Hepatocyte (in vitro differentiated cells): Measurements from ENCODE around the gene ZCCHC24. TPM values are rescaled to one million over a fixed set of nuclear protein-coding genes. Genes with fewer than 3 reads are reported as not detected.

Experiments
- DNase-seq: peaks from one replicate; pipeline ENCODE4 v3.0.0-alpha.2; 2016; ENCODE audit warnings: low spot score
- H2AFZ ChIP-seq: fragments of 200-600 bp; sonication (generic); 2 replicates; pipeline ENCODE4 v1.6.0; 2016; ENCODE audit warnings: antibody characterized with exemption, mild to moderate bottlenecking
- H3K27ac ChIP-seq: fragments of 200-600 bp; sonication (generic); 2 replicates; pipeline ENCODE4 v1.5.1; 2016; ENCODE audit warnings: mild to moderate bottlenecking
- H3K27me3 ChIP-seq: fragments of 200-600 bp; sonication (generic); 2 replicates; pipeline ENCODE4 v1.6.1; 2016
- H3K36me3 ChIP-seq: fragments of 200-600 bp; sonication (generic); replicated peaks from 2 replicates; pipeline ENCODE4 v1.5.1; 2016; ENCODE audit warnings: low read depth; ENCODE audit not compliant: insufficient read depth
- H3K4me1 ChIP-seq: fragments of 200-600 bp; sonication (generic); 2 replicates; pipeline ENCODE4 v1.5.1; 2016; ENCODE audit warnings: mild to moderate bottlenecking, moderate library complexity; ENCODE audit not compliant: insufficient read depth
- H3K4me2 ChIP-seq: fragments of 200-600 bp; sonication (generic); 2 replicates; pipeline ENCODE4 v1.6.0; 2016
- H3K4me3 ChIP-seq: fragments of 200-600 bp; sonication (generic); 2 replicates; pipeline ENCODE4 v1.5.1; 2016; ENCODE audit warnings: mild to moderate bottlenecking
- H3K79me2 ChIP-seq: fragments of 200-600 bp; sonication (generic); 2 replicates; pipeline ENCODE4 v1.6.0; 2017; ENCODE audit warnings: mild to moderate bottlenecking
- H3K9me2 ChIP-seq: fragments of 200-600 bp; sonication (generic); replicated peaks from 2 replicates; pipeline ENCODE4 v1.6.0; 2017; ENCODE audit warnings: mild to moderate bottlenecking; ENCODE audit not compliant: insufficient read depth
- H3K9me3 ChIP-seq: fragments of 200-600 bp; sonication (generic); 2 replicates; pipeline ENCODE4 v1.5.1; 2016; ENCODE audit warnings: low read depth, mild to moderate bottlenecking
- H4K20me1 ChIP-seq: fragments of 200-600 bp; sonication (generic); 2 replicates; pipeline ENCODE4 v1.6.0; 2016; ENCODE audit warnings: mild to moderate bottlenecking; ENCODE audit not compliant: insufficient read depth, poor library complexity, severe bottlenecking
- EZH2 ChIP-seq: fragments of 200-600 bp; sonication (generic); IDR thresholded peaks from 2 replicates; pipeline ENCODE4 v1.6.1; 2016; ENCODE audit warnings: antibody characterized with exemption, mild to moderate bottlenecking, borderline replicate concordance
- EZH2phosphoT487 ChIP-seq: fragments of 200-600 bp; sonication (generic); IDR thresholded peaks from one replicate; pipeline ENCODE4 v1.6.1; 2018; ENCODE audit warnings: antibody characterized with exemption, mild to moderate bottlenecking, low read depth, moderate library complexity; ENCODE audit not compliant: unreplicated experiment, severe bottlenecking
- WGBS: methylation state at CpG from one replicate; pipeline ENCODE4 v1.1.6; 2016; ENCODE audit warnings: low lambda C conversion rate; ENCODE audit errors: missing lambda C conversion rate; 5-methylcytosine and 5-hydroxymethylcytosine counted together
- polyA plus RNA-seq: library from polyadenylated mRNA; unstranded; fragments of >200 nt; fragmentation: Nextera tagmentation; extraction: Ambion mirVana; gene quantifications from 2 replicates; pipeline ENCODE4 v1.2.1, GENCODE V29; 2016
- total RNA-seq: library from RNA; depleted of rRNA; stranded (reverse); fragments of >200 nt; gene quantifications from 2 replicates; pipeline ENCODE4 v1.2.3, GENCODE V29; 2014
- TF ChIP-seq, protein P1 (sequence below): fragments of 200-600 bp; sonication (generic); IDR thresholded peaks from 2 replicates; pipeline ENCODE4 v1.5.1; 2016; ENCODE audit warnings: antibody characterized with exemption, mild to moderate bottlenecking; ENCODE audit not compliant: poor library complexity

The ZCCHC24 gene
- total and polyA plus RNA-seq, 2 experiments from 2014 or later: 20.1 to 20.6 TPM

DNA sequence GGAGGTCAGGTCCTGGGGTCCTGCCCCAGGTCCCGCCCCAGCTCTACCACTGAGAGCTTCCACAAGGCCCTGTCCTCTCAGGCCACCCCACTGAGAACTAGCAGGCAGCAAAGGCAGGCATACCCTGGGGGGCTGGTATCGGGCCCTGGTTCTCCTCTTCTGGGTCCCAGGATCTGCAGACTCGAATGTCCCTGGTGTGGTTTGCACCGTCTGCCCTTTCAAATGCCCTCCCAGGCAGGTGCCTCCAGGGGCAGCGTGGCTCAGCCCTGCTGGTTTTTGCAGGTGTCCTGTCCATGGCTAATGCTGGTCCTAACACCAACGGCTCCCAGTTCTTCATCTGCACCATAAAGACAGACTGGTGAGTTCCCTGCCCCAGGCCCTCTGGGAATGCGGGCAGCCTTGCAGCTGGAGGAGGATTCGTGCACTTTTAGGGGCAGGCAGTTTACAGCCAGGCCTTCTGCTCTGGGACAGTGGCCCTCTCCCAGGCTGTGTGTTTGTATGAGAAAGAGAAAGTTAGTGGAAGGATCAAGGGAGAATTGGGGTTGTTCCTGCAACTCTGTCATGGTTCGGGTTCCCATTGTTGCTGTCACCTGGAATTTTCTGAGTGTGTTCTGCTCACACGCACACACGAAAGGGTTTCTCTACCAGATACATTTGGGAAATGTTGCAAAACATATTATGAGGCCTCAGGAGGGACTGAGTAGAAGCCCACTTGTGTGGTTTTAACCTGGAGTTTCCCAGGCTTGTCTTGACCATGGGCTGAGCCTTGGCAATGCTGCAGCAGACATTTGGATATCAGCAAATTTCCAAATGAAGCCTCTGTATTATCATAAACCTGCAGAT is 93.2 kb downstream of the ZCCHC24 start:
- no peaks in the 10 kb centered on the region for H3K9me2 ChIP-seq
- 95% methylated on average over 11 of the region's 11 CpGs for WGBS
- no peaks in the 10 kb centered on the region for H3K27me3 ChIP-seq
- no peak overlapping the region for H2AFZ ChIP-seq
- peaks cover 4% of the 10 kb centered on the region for H4K20me1 ChIP-seq
- H3K9me3 ChIP-seq: no peaks in the 10 kb centered on the region
- no peaks in the 10 kb centered on the region for H3K36me3 ChIP-seq
- H3K79me2 ChIP-seq: peaks cover 22% of the 10 kb centered on the region
- TF ChIP-seq EZH2phosphoT487 (no peak), EZH2 (no peak)
- TF ChIP-seq, protein P1, sequence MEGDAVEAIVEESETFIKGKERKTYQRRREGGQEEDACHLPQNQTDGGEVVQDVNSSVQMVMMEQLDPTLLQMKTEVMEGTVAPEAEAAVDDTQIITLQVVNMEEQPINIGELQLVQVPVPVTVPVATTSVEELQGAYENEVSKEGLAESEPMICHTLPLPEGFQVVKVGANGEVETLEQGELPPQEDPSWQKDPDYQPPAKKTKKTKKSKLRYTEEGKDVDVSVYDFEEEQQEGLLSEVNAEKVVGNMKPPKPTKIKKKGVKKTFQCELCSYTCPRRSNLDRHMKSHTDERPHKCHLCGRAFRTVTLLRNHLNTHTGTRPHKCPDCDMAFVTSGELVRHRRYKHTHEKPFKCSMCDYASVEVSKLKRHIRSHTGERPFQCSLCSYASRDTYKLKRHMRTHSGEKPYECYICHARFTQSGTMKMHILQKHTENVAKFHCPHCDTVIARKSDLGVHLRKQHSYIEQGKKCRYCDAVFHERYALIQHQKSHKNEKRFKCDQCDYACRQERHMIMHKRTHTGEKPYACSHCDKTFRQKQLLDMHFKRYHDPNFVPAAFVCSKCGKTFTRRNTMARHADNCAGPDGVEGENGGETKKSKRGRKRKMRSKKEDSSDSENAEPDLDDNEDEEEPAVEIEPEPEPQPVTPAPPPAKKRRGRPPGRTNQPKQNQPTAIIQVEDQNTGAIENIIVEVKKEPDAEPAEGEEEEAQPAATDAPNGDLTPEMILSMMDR: no peak
- peaks cover 12% of the 10 kb centered on the region for H3K4me1 ChIP-seq
- no peak overlapping the region for H3K4me2 ChIP-seq
- H3K4me3 ChIP-seq: no peak overlapping the region
- no peak for DNase-seq
- H3K27ac ChIP-seq: no peak overlapping the region

DNA sequence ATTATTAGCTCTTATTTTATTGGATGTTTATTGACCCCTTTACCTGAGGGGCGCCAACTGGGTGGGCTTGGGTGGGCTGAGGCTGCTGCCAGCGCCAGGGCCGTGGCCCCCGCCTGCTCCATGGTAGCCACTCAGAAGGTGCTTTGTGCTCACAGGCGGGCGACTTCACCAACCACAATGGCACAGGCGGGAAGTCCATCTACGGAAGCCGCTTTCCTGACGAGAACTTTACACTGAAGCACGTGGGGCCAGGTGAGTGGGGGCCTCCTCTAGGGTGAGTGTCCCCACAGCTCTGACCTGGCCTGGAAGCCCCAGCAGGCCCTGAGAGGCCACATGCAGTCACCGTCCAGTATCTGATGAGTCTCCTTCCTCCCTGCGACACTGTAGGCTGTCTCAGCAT is 94.1 kb downstream of the ZCCHC24 start:
- no peaks in the 10 kb centered on the region for H3K36me3 ChIP-seq
- H3K27me3 ChIP-seq: no peaks in the 10 kb centered on the region
- TF ChIP-seq EZH2: no peak
- TF ChIP-seq EZH2phosphoT487: no peak
- TF ChIP-seq, protein P1: no peak
- H3K4me3 ChIP-seq: no peak overlapping the region
- DNase-seq: no peak
- no peak overlapping the region for H3K4me2 ChIP-seq
- H3K9me2 ChIP-seq: no peaks in the 10 kb centered on the region
- peaks cover 22% of the 10 kb centered on the region for H3K79me2 ChIP-seq
- no peaks in the 10 kb centered on the region for H3K9me3 ChIP-seq
- H3K27ac ChIP-seq: no peak overlapping the region
- 97% methylated on average over 11 of the region's 13 CpGs for WGBS
- H3K4me1 ChIP-seq: peaks cover 17% of the 10 kb centered on the region
- H2AFZ ChIP-seq: no peak overlapping the region
- peaks cover 4% of the 10 kb centered on the region for H4K20me1 ChIP-seq

DNA sequence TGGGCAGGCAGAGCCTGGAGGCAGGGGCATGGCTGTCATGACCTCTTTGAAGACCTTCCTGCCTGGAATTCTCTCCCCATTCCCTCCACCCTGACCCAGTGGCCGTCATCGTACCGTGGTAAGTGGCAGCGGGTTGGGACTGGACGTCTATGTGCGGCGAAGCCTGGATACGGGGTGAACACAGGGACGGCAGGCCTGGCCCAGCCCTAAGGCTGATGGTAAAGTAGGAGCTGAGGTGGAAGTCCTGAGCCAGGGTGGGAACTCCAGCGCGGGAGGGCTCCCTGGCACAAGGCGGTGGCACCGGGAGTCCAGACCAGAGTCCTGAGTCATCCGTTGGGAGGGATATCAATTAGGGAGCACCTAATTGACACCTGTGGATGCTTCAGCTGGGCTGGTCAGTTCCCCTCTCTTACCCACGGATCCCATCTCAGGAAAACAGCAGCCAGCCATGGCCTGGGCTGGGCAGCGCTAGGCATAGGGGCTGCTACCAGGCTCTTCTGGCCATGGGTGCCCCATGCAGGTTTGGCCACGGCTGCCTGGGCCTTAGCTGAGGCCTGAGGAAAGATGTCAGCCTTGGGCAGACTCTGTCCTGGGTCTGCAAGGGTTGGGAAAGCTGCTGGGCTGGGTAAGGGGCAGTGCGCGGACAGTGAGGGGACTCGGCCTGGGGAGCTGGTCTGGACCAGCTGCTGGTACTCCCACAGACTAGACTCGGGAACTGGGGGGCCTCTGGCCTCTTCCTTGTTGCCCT is 94.8 kb downstream of the ZCCHC24 start:
- Histone ChIP-seq H3K4me1 (peaks cover 17% of the 10 kb centered on the region), H3K27ac (no peak overlapping the region), H3K79me2 (peaks cover 22% of the 10 kb centered on the region), H4K20me1 (peaks cover 4% of the 10 kb centered on the region), H2AFZ (no peak overlapping the region), H3K9me2 (no peaks in the 10 kb centered on the region), H3K36me3 (no peaks in the 10 kb centered on the region), H3K4me3 (no peak overlapping the region), H3K9me3 (no peaks in the 10 kb centered on the region), H3K4me2 (no peak overlapping the region), H3K27me3 (no peaks in the 10 kb centered on the region)
- 97% methylated on average over 21 of the region's 21 CpGs for WGBS
- DNase-seq: no peak
- TF ChIP-seq EZH2phosphoT487: no peak
- TF ChIP-seq, protein P1: no peak
- no peak for TF ChIP-seq EZH2
